ENCODE data around the gene BTBD9. TPM values are rescaled to one million over a fixed set of nuclear protein-coding genes. Genes with fewer than 3 reads are reported as not detected.

Gene BTBD9
- total and polyA plus RNA-seq, 4 donors: 8.7 to 73.9 (median 28.3) TPM

DNA sequence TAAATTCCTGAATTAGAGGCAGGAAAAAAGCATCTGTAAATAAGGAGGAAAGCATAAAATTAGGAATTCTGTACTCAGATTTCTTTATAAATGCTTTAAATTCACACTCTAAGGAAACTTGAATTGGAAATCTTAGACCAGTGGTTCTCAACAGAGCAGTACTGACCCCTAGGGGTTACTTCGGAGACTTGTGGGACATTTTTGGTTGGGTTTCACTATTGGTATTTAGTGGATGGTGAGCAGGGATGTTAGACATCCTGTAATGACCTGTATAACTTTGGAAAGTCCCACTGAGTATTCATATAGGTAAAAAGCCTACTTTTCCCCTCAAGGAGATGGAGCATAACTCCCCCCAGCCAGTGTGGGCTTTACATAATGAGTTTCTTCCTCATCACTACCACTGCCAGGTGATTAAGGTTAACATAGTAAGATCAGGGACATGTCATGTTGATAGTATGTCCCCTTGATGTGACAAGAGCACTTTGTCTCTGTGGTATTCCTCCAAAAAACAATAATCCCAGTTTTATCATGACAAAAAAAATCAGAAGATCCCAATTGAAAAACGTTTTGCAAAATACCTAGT is 32.2 kb upstream of the BTBD9 start:
- TF ChIP-seq, protein P1, sequence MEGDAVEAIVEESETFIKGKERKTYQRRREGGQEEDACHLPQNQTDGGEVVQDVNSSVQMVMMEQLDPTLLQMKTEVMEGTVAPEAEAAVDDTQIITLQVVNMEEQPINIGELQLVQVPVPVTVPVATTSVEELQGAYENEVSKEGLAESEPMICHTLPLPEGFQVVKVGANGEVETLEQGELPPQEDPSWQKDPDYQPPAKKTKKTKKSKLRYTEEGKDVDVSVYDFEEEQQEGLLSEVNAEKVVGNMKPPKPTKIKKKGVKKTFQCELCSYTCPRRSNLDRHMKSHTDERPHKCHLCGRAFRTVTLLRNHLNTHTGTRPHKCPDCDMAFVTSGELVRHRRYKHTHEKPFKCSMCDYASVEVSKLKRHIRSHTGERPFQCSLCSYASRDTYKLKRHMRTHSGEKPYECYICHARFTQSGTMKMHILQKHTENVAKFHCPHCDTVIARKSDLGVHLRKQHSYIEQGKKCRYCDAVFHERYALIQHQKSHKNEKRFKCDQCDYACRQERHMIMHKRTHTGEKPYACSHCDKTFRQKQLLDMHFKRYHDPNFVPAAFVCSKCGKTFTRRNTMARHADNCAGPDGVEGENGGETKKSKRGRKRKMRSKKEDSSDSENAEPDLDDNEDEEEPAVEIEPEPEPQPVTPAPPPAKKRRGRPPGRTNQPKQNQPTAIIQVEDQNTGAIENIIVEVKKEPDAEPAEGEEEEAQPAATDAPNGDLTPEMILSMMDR (IDR thresholded peaks at IDR 0.05; ENCODE audit: control extremely low read depth, extremely low read depth): peak; percentile 60
- H3K9me3 ChIP-seq (ENCODE audit: control insufficient read depth in 4 of 4, insufficient read depth in 3 of 4, low read length in 3 of 4): no peaks in the 10 kb centered on the region
- ATAC-seq (ENCODE audit: insufficient read depth, low FRiP score): peak; percentile 64
- DNase-seq: peak; percentile 16 to 76 (median 54)
- H3K36me3 ChIP-seq (ENCODE audit: control insufficient read depth in 4 of 4, insufficient read depth in 4 of 4, low read length in 4 of 4): peaks cover 0 to 17% (median 10%) of the 10 kb centered on the region in 4 donors
- H3K27ac ChIP-seq (ENCODE audit: low read depth in 1 of 2, low read length in 1 of 2): no peak overlapping the region
- no peak overlapping the region for H3K4me3 ChIP-seq
- H3K4me1 ChIP-seq (ENCODE audit: control insufficient read depth in 5 of 5, insufficient read depth in 5 of 5, low read length in 5 of 5): peaks cover 0 to 2% (median 0%) of the 10 kb centered on the region in 5 donors
- H3K9ac ChIP-seq (ENCODE audit: insufficient read depth in 1 of 2, low read length in 2 of 2): no peak overlapping the region
- 18% methylated on average over 2 of the region's 2 CpGs for WGBS, 2 donors
- H3K27me3 ChIP-seq (ENCODE audit: control insufficient read depth in 3 of 3, insufficient read depth in 3 of 3, low read length in 2 of 3): no peaks in the 10 kb centered on the region

GRCh38 chr6:38658418-38659167 is 18.9 kb upstream of the BTBD9 start:
- no peak for ATAC-seq (ENCODE audit: insufficient read depth, low FRiP score)

DNA sequence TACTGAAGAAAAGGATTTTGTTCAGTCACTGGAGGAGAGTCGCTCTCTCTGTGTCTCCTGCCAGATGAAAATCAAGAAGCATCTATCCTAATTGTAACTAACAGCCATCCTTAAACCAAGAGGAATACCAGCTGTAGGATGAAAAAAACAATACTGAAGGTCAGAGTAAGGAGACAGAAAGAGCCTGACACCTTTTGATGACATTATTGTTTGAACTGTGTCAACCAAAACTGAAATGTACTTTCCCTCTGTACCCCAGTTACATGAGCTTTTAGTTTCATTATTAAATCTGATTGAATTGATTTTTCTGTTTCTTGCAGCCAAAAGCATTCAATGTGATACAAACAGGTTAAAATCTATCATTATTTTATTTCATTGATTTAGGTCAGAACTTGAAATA is 17.2 kb upstream of the BTBD9 start:
- ATAC-seq (ENCODE audit: insufficient read depth, low FRiP score) (no peak), DNase-seq (no peak)
- TF ChIP-seq, protein P1 (IDR thresholded peaks at IDR 0.05; ENCODE audit: control extremely low read depth, extremely low read depth): no peak
- no peaks in the 10 kb centered on the region for H3K4me1 ChIP-seq (ENCODE audit: control insufficient read depth in 5 of 5, insufficient read depth in 5 of 5, low read length in 5 of 5)
- no peak overlapping the region for H3K4me3 ChIP-seq
- peaks cover 0 to 3% (median 0%) of the 10 kb centered on the region in 4 donors for H3K36me3 ChIP-seq (ENCODE audit: control insufficient read depth in 4 of 4, insufficient read depth in 4 of 4, low read length in 4 of 4)
- no peak overlapping the region for H3K9ac ChIP-seq (ENCODE audit: insufficient read depth in 1 of 2, low read length in 2 of 2)
- no peak overlapping the region for H3K27ac ChIP-seq (ENCODE audit: low read depth in 1 of 2, low read length in 1 of 2)
- H3K9me3 ChIP-seq (ENCODE audit: control insufficient read depth in 4 of 4, insufficient read depth in 3 of 4, low read length in 3 of 4): no peaks in the 10 kb centered on the region
- H3K27me3 ChIP-seq (ENCODE audit: control insufficient read depth in 3 of 3, insufficient read depth in 3 of 3, low read length in 2 of 3): no peaks in the 10 kb centered on the region
- 92 to 100% methylated on average over 1 of the region's 1 CpG for WGBS, 2 donors

More at GRCh38 chr6:38658418-38659167, 18.9 kb upstream of the BTBD9 start:
- no peaks in the 10 kb centered on the region for H3K4me1 ChIP-seq (ENCODE audit: control insufficient read depth in 5 of 5, insufficient read depth in 5 of 5, low read length in 5 of 5)
- H3K27ac ChIP-seq (ENCODE audit: low read depth in 1 of 2, low read length in 1 of 2): no peak overlapping the region
- H3K27me3 ChIP-seq (ENCODE audit: control insufficient read depth in 3 of 3, insufficient read depth in 3 of 3, low read length in 2 of 3): no peaks in the 10 kb centered on the region
- no peak overlapping the region for H3K4me3 ChIP-seq
- H3K36me3 ChIP-seq (ENCODE audit: control insufficient read depth in 4 of 4, insufficient read depth in 4 of 4, low read length in 4 of 4): peaks cover 0 to 3% (median 0%) of the 10 kb centered on the region in 4 donors
- H3K9ac ChIP-seq (ENCODE audit: insufficient read depth in 1 of 2, low read length in 2 of 2): no peak overlapping the region
- no peak for DNase-seq
- TF ChIP-seq, protein P1 (IDR thresholded peaks at IDR 0.05; ENCODE audit: control extremely low read depth, extremely low read depth): no peak
- H3K9me3 ChIP-seq (ENCODE audit: control insufficient read depth in 4 of 4, insufficient read depth in 3 of 4, low read length in 3 of 4): no peaks in the 10 kb centered on the region
- WGBS, 2 donors: 77 to 88% methylated on average over 3 of the region's 3 CpGs
